Stomach (tissue), 4 donors: ENCODE data around the gene KCND2.

ENCODE experiments used
- CTCF ChIP-seq, 7 experiments: fragments of 450-650 bp in 4 of 7; fragments of 200-600 bp in 3 of 7; sonication (generic) in 3 of 7; IDR thresholded peaks; one replicate each; pipeline ENCODE4 v1.5.1; 2016 to 2019; ENCODE audit warnings: antibody characterized with exemption in 7 of 7, control low read depth in 2 of 7, mild to moderate bottlenecking in 1 of 7
- POLR2A ChIP-seq, 4 donors: fragments of 450-650 bp; IDR thresholded peaks; one replicate each; pipeline ENCODE4 v1.6.1; 2016; ENCODE audit warnings: antibody characterized with exemption in 4 of 4, control low read depth in 2 of 4, mild to moderate bottlenecking in 1 of 4, moderate library complexity in 1 of 4

GRCh38 chr7:120486164-120486563, 213.2 kb downstream of the KCND2 start:
- no peak for TF ChIP-seq CTCF (IDR thresholded peaks at IDR 0.05)
- no peak for TF ChIP-seq POLR2A (IDR thresholded peaks at IDR 0.05)
